Thyroid gland (tissue), 4 donors: ENCODE results near the gene SCN8A.

ENCODE experiments used
- POLR2A ChIP-seq, 2 donors: fragments of 450-650 bp; IDR thresholded peaks; one replicate each; pipeline ENCODE4 v1.6.1; 2017; ENCODE audit warnings: antibody characterized with exemption in 2 of 2, mild to moderate bottlenecking in 2 of 2, moderate library complexity in 1 of 2
- TF ChIP-seq, protein P1 (sequence below), 6 experiments: fragments of 200-600 bp in 3 of 6; fragments of 450-650 bp in 3 of 6; sonication (generic) in 3 of 6; IDR thresholded peaks; one replicate each; pipeline ENCODE4 v1.5.1; 2016 to 2019; ENCODE audit warnings: antibody characterized with exemption in 6 of 6, mild to moderate bottlenecking in 2 of 6, inconsistent platforms in 1 of 6, moderate library complexity in 1 of 6

DNA sequence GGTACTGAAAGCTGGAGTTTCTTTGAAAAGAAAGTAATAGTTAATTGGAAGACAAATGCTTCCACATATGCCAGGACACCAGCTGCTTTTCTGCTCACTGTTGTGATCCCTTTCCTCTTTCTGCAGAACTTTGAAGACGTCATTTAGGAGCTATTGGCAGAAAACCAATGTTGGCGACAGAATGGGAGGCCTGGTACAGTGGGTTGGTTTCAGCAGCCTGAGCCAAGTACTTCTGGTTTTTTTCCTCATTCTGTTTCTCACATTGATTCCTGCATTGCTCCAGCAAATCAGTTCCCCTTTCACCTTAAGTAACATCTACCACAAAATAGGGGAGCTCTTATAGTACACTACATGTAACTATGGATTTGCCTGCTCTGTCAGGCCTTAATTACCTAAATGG, 160.6 kb downstream of the SCN8A start:
- TF ChIP-seq, protein P1, sequence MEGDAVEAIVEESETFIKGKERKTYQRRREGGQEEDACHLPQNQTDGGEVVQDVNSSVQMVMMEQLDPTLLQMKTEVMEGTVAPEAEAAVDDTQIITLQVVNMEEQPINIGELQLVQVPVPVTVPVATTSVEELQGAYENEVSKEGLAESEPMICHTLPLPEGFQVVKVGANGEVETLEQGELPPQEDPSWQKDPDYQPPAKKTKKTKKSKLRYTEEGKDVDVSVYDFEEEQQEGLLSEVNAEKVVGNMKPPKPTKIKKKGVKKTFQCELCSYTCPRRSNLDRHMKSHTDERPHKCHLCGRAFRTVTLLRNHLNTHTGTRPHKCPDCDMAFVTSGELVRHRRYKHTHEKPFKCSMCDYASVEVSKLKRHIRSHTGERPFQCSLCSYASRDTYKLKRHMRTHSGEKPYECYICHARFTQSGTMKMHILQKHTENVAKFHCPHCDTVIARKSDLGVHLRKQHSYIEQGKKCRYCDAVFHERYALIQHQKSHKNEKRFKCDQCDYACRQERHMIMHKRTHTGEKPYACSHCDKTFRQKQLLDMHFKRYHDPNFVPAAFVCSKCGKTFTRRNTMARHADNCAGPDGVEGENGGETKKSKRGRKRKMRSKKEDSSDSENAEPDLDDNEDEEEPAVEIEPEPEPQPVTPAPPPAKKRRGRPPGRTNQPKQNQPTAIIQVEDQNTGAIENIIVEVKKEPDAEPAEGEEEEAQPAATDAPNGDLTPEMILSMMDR (IDR thresholded peaks at IDR 0.05): no peak
- peak in 1 of 2 donors; percentile 16 for TF ChIP-seq POLR2A (IDR thresholded peaks at IDR 0.05)
